ENCODE data around the gene DENND1C. TPM values are rescaled to one million over a fixed set of nuclear protein-coding genes. Genes with fewer than 3 reads are reported as not detected.

Gene DENND1C
- polyA plus RNA-seq, 1 donor from 2014 or later: 0.17 TPM

DNA sequence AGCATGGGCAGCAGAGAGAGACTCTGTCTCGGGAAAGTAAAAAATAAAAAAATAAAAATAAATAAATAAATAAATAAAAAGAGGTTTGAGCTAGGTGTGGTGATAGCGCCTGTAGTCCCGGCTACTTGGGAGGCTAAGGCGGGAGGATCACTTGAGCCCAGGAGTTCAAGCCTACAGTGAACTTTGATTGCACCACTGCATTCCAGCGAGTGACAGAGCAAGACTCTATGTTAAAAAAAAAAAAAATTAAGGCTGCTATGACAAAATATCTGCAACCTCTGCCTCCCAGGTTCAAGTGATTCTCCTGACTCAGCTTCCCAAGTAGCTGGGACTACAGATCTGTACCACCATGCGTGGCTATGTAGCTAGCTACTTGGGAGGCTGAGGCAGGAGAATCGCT, 3.2 kb upstream of the DENND1C start:
- Histone ChIP-seq H2AFZ (ENCODE audit: low read depth, low read length) (no peak overlapping the region), H3K27ac (ENCODE audit: low read length) (no peak overlapping the region), H4K20me1 (ENCODE audit: insufficient read depth) (no peaks in the 10 kb centered on the region), H3K9me2 (ENCODE audit: insufficient read depth, low read length) (no peaks in the 10 kb centered on the region), H3K36me3 (ENCODE audit: insufficient read depth, low read length) (no peaks in the 10 kb centered on the region), H3K9me3 (ENCODE audit: low read length) (no peaks in the 10 kb centered on the region), H3K79me2 (replicated peaks; ENCODE audit: insufficient read depth, low read length) (no peaks in the 10 kb centered on the region), H3K27me3 (ENCODE audit: insufficient read depth, low read depth, low read length) (no peaks in the 10 kb centered on the region), H3K4me3 (ENCODE audit: low read length) (no peak overlapping the region), H3K4me2 (ENCODE audit: low read length) (no peak overlapping the region), H3F3A (ENCODE audit: insufficient read depth, low read length, poor library complexity, severe bottlenecking) (no peaks in the 10 kb centered on the region), H3K9ac (ENCODE audit: low read length) (no peak overlapping the region)
- no peak for TF ChIP-seq CTCF (IDR thresholded peaks at IDR 0.05; ENCODE audit: poor library complexity, severe bottlenecking)
- TF ChIP-seq REST (IDR thresholded peaks at IDR 0.05; ENCODE audit: borderline replicate concordance): no peak
- no peak for TF ChIP-seq EZH2 (IDR thresholded peaks at IDR 0.05; ENCODE audit: borderline replicate concordance, insufficient read depth, low read length, poor library complexity, severe bottlenecking)
- no peak for TF ChIP-seq RAD21 (conservative IDR thresholded peaks at IDR 0.05)
- TF ChIP-seq POLR2AphosphoS5 (IDR thresholded peaks at IDR 0.05): no peak
- no peak for TF ChIP-seq TAF1 (IDR thresholded peaks at IDR 0.05; ENCODE audit: low read depth)
- no peak for TF ChIP-seq MXI1 (conservative IDR thresholded peaks at IDR 0.05; ENCODE audit: poor library complexity, severe bottlenecking)
- no peak for TF ChIP-seq SMC3 (conservative IDR thresholded peaks at IDR 0.05; ENCODE audit: poor library complexity)
- no peak for TF ChIP-seq EP300 (conservative IDR thresholded peaks at IDR 0.05; ENCODE audit: poor library complexity, severe bottlenecking)

DNA sequence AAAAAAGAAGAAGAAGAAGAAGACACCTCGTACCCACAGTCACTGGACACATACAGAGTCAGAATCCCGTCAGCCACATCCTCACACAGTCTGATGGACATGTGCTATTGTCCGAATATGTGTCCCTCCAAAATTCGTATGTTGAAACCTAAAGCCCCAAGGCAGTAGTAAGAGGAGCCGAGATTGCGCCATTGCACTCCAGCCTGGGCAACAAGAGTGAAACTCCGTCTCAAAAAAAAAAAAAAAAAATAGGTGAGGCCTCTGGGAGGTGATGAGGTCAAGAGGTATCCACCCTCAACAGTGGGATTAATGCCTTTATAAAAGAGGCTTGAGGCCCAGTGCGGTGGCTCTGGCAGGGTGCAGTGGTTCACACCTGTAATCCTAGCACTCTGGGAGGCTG, 2.6 kb upstream of the DENND1C start:
- no peaks in the 10 kb centered on the region for H3F3A ChIP-seq (ENCODE audit: insufficient read depth, low read length, poor library complexity, severe bottlenecking)
- no peak for TF ChIP-seq MXI1 (conservative IDR thresholded peaks at IDR 0.05; ENCODE audit: poor library complexity, severe bottlenecking)
- no peak overlapping the region for H2AFZ ChIP-seq (ENCODE audit: low read depth, low read length)

DNA sequence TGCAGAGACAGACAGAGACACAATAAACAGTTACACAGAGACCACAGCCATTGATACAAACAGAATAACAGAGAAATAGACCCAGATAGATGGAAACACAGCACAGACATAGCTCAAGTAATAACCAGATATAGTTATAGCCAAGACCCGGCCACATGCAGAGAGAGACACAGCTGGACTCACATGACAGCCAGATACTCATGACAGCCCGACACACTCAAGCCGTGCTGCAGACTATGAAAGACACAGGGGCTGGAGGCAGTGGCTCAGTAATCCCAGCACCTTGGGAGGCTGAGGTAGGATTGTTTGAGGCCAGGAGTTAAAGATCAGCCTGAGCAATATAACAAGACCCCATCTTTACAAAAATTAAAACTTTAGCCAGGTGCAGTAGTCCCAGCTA, 1.6 kb upstream of the DENND1C start:
- H3K9ac ChIP-seq (ENCODE audit: low read length): no peak overlapping the region
- no peaks in the 10 kb centered on the region for H3K9me2 ChIP-seq (ENCODE audit: insufficient read depth, low read length)
- no peaks in the 10 kb centered on the region for H3F3A ChIP-seq (ENCODE audit: insufficient read depth, low read length, poor library complexity, severe bottlenecking)
- no peaks in the 10 kb centered on the region for H3K27me3 ChIP-seq (ENCODE audit: insufficient read depth, low read depth, low read length)
- H4K20me1 ChIP-seq (ENCODE audit: insufficient read depth): no peaks in the 10 kb centered on the region
- H3K79me2 ChIP-seq (replicated peaks; ENCODE audit: insufficient read depth, low read length): no peaks in the 10 kb centered on the region
- H2AFZ ChIP-seq (ENCODE audit: low read depth, low read length): no peak overlapping the region
- no peaks in the 10 kb centered on the region for H3K36me3 ChIP-seq (ENCODE audit: insufficient read depth, low read length)
- H3K9me3 ChIP-seq (ENCODE audit: low read length): no peaks in the 10 kb centered on the region
- peak; percentile 33 for TF ChIP-seq POLR2AphosphoS5 (IDR thresholded peaks at IDR 0.05)
- TF ChIP-seq RAD21 (conservative IDR thresholded peaks at IDR 0.05): no peak
- no peak overlapping the region for H3K4me2 ChIP-seq (ENCODE audit: low read length)
- no peak overlapping the region for H3K27ac ChIP-seq (ENCODE audit: low read length)
- no peak overlapping the region for H3K4me3 ChIP-seq (ENCODE audit: low read length)

More for the DNA sequence above, 2.6 kb upstream of the DENND1C start:
- Histone ChIP-seq H4K20me1 (ENCODE audit: insufficient read depth) (no peaks in the 10 kb centered on the region), H3K4me2 (ENCODE audit: low read length) (no peak overlapping the region), H3K9me3 (ENCODE audit: low read length) (no peaks in the 10 kb centered on the region), H3K27me3 (ENCODE audit: insufficient read depth, low read depth, low read length) (no peaks in the 10 kb centered on the region), H3K79me2 (replicated peaks; ENCODE audit: insufficient read depth, low read length) (no peaks in the 10 kb centered on the region), H3K27ac (ENCODE audit: low read length) (no peak overlapping the region), H3K36me3 (ENCODE audit: insufficient read depth, low read length) (no peaks in the 10 kb centered on the region), H3K4me3 (ENCODE audit: low read length) (no peak overlapping the region), H3K9me2 (ENCODE audit: insufficient read depth, low read length) (no peaks in the 10 kb centered on the region), H3K9ac (ENCODE audit: low read length) (no peak overlapping the region)
